ENCODE data around the gene PCSK1.

- TF ChIP-seq ARID4B (CRISPR knock-in tag; IDR thresholded peaks at IDR 0.05; ENCODE audit: borderline replicate concordance), result no peak
- no peak for TF ChIP-seq CTCF (IDR thresholded peaks at IDR 0.05)
- TF ChIP-seq ESRRA (CRISPR knock-in tag; IDR thresholded peaks at IDR 0.05; ENCODE audit: borderline replicate concordance), result no peak
- TF ChIP-seq NFE2L1 (CRISPR knock-in tag; IDR thresholded peaks at IDR 0.05), result no peak
- no peak for TF ChIP-seq NFYB (CRISPR knock-in tag; conservative IDR thresholded peaks at IDR 0.05; ENCODE audit: low read depth)
- TF ChIP-seq SP1 (CRISPR knock-in tag; conservative IDR thresholded peaks at IDR 0.05), result no peak
- TF ChIP-seq ZNF219 (CRISPR knock-in tag; IDR thresholded peaks at IDR 0.05; ENCODE audit: borderline replicate concordance), result no peak
- no peak for TF ChIP-seq STAT6 (CRISPR knock-in tag; conservative IDR thresholded peaks at IDR 0.05; ENCODE audit: low read depth)
- TF ChIP-seq, protein P1, sequence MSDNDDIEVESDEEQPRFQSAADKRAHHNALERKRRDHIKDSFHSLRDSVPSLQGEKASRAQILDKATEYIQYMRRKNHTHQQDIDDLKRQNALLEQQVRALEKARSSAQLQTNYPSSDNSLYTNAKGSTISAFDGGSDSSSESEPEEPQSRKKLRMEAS (CRISPR knock-in tag; IDR thresholded peaks at IDR 0.05), result no peak
- TF ChIP-seq, protein P2, sequence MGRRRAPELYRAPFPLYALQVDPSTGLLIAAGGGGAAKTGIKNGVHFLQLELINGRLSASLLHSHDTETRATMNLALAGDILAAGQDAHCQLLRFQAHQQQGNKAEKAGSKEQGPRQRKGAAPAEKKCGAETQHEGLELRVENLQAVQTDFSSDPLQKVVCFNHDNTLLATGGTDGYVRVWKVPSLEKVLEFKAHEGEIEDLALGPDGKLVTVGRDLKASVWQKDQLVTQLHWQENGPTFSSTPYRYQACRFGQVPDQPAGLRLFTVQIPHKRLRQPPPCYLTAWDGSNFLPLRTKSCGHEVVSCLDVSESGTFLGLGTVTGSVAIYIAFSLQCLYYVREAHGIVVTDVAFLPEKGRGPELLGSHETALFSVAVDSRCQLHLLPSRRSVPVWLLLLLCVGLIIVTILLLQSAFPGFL (CRISPR knock-in tag; IDR thresholded peaks at IDR 0.05; ENCODE audit: borderline replicate concordance), result no peak
- TF ChIP-seq USF1 (CRISPR knock-in tag; IDR thresholded peaks at IDR 0.05), result no peak
Observed at GRCh38 chr5:96353220-96353619, 79.8 kb downstream of the PCSK1 start.

Data from WTC11 (cell line).